GM12878 (cell line): ENCODE data around the gene VCL. TPM values are rescaled to one million over a fixed set of nuclear protein-coding genes. Genes with fewer than 3 reads are reported as not detected.

ENCODE experiments used
- ATAC-seq: fragments of 200-7000 bp; cut with Tn5 transposase; 3 replicates; pipeline ENCODE4 v1.9.1; 2020; ENCODE audit warnings: mild to moderate bottlenecking, moderate library complexity
- BruUV-seq: library from RNA; stranded (reverse); fragments of 400-500 nt; replicated peaks from 2 replicates; lab custom pipeline; 2021; lab: Mats Ljungman, UMichigan
- CTCF ChIA-PET: fragments of 300-600 bp; sonication (Branson Sonifier 250); formaldehyde crosslinking; extraction: SDS; loops from one replicate; lab custom pipeline; 2021; ENCODE audit warnings: inconsistent platforms; lab: Yijun Ruan, JAX
- POLR2A ChIA-PET: fragments of 350-600 bp; formaldehyde crosslinking; extraction: SDS; loops from one replicate; lab custom pipeline; 2021; ENCODE audit warnings: inconsistent platforms; lab: Charles Lee
- RAD21 ChIA-PET: fragments of 300-600 bp; sonication (Branson Sonifier 250); formaldehyde crosslinking; loops from one replicate; lab custom pipeline; 2023; ENCODE audit warnings: antibody characterized with exemption; ENCODE audit not compliant: unreplicated experiment; lab: Charles Lee
- SMC1A ChIA-PET: fragments of 300-600 bp; sonication (Branson Sonifier 250); formaldehyde crosslinking; loops from one replicate; lab custom pipeline; 2023; ENCODE audit not compliant: unreplicated experiment, uncharacterized antibody; lab: Charles Lee
- DNase-seq: peaks from one replicate; pipeline ENCODE4 v3.0.0-alpha.2; 2011; ENCODE audit warnings: low read depth, low spot score
- FAIRE-seq: peaks from 3 replicates; lab custom pipeline; 2011; peaks lifted over from hg19 to GRCh38; lab: Jason Lieb, UNC
- H2AFZ ChIP-seq: 2 replicates; pipeline ENCODE4 v1.6.0; 2011; ENCODE audit warnings: low read depth, low read length, control low read depth; ENCODE audit not compliant: control insufficient read depth
- H3K27ac ChIP-seq: 2 replicates; pipeline ENCODE4 v1.5.1; 2011; ENCODE audit warnings: control low read depth; ENCODE audit not compliant: control insufficient read depth, insufficient read depth
- H3K27me3 ChIP-seq, 2 experiments: replicated peaks in 1 of 2; 2 replicates each; pipeline versions ENCODE4 v1.6.0 to v1.6.1; 2011; ENCODE audit warnings: low read length in 1 of 2; ENCODE audit not compliant: control insufficient read depth in 2 of 2, insufficient read depth in 2 of 2
- H3K36me3 ChIP-seq, 2 experiments: 2 replicates each; pipeline ENCODE4 v1.5.1; 2011; ENCODE audit warnings: low read length in 1 of 2; ENCODE audit not compliant: control insufficient read depth in 2 of 2, insufficient read depth in 2 of 2
- H3K4me1 ChIP-seq: 2 replicates; pipeline ENCODE4 v1.6.1; 2011; ENCODE audit warnings: mild to moderate bottlenecking, low read length, moderate library complexity, mixed read lengths; ENCODE audit not compliant: control insufficient read depth, insufficient read depth
- H3K4me2 ChIP-seq: 2 replicates; pipeline ENCODE4 v1.6.0; 2011; ENCODE audit warnings: control low read depth; ENCODE audit not compliant: control insufficient read depth, insufficient read depth
- H3K4me3 ChIP-seq: fragments of 200-600 bp; sonication (generic); 2 replicates; pipeline ENCODE4 v1.5.1; 2016
- H3K79me2 ChIP-seq: 2 replicates; pipeline ENCODE4 v1.6.0; 2011; ENCODE audit warnings: low read length; ENCODE audit not compliant: control insufficient read depth, insufficient read depth
- H3K9ac ChIP-seq: 2 replicates; pipeline ENCODE4 v1.8.0; 2011; ENCODE audit warnings: low read length, control low read depth, mixed read lengths; ENCODE audit not compliant: control insufficient read depth, insufficient read depth
- H3K9me3 ChIP-seq: replicated peaks from 3 replicates; pipeline ENCODE4 v1.5.1; 2011; ENCODE audit warnings: mild to moderate bottlenecking, low read length; ENCODE audit not compliant: control insufficient read depth, insufficient read depth
- H4K20me1 ChIP-seq: 2 replicates; pipeline ENCODE4 v1.6.0; 2011; ENCODE audit not compliant: control insufficient read depth, insufficient read depth
- CREB1 ChIP-seq: IDR thresholded peaks from 2 replicates; pipeline ENCODE4 v1.6.1; 2012; ENCODE audit warnings: low read depth, mild to moderate bottlenecking, inconsistent platforms
- ESRRA ChIP-seq: IDR thresholded peaks from 2 replicates; pipeline ENCODE4 v1.6.1; 2012; ENCODE audit warnings: mild to moderate bottlenecking, low read length, improper control_type of control experiment
- POLR2A ChIP-seq: IDR thresholded peaks from 2 replicates; pipeline ENCODE4 v1.6.1; 2011; ENCODE audit warnings: low read depth, mild to moderate bottlenecking, low read length
- RUNX3 ChIP-seq: IDR thresholded peaks from 2 replicates; pipeline ENCODE4 v1.6.1; 2012; ENCODE audit warnings: low read length, inconsistent platforms
- SREBF2 ChIP-seq: IDR thresholded peaks from 2 replicates; pipeline ENCODE4 v1.6.1; 2012; ENCODE audit warnings: mild to moderate bottlenecking, low read length
- YY1 ChIP-seq: IDR thresholded peaks from 2 replicates; pipeline ENCODE4 v1.6.1; 2011; ENCODE audit warnings: low read depth, mild to moderate bottlenecking, low read length
- ZBTB40 ChIP-seq: fragments of 450-650 bp; IDR thresholded peaks from 2 replicates; pipeline ENCODE4 v1.6.1; 2016; ENCODE audit warnings: mild to moderate bottlenecking, moderate library complexity, borderline replicate concordance
- WGBS: methylation state at CpG from one replicate; pipeline ENCODE4 v1.1.6; 2016; ENCODE audit warnings: low lambda C conversion rate; ENCODE audit not compliant: insufficient replicate concordance, insufficient coverage; ENCODE audit errors: missing lambda C conversion rate; 5-methylcytosine and 5-hydroxymethylcytosine counted together
- in situ Hi-C: fragments of 300-500 bp; cut with MboI; formaldehyde crosslinking; loops from 9 replicates; pipeline ENCODE4 v1.14.3; 2018; ENCODE audit warnings: mixed read lengths
- intact Hi-C: fragments of 100-400 bp; cut with micrococcal nuclease; formaldehyde crosslinking; loops from one replicate; pipeline ENCODE4 v1.14.2; 2022; ENCODE audit not compliant: unreplicated experiment
- polyA plus RNA-seq, 11 experiments: library from polyadenylated mRNA; depleted of rRNA in 4 of 11; unstranded in 6 of 11; stranded (reverse) in 5 of 11; fragments of >200 nt; fragmentation: Nextera tagmentation in 4 of 11; fragmentation: Illumina TruSeq in 1 of 11; extraction: Ambion mirVana in 4 of 11; extraction: Trizol in 1 of 11; gene quantifications; 1 replicate in 1 of 11; 2 replicates in 10 of 11; pipeline versions ENCODE4 v1.2.1 to v1.2.3, GENCODE V29; 2011 to 2016; ENCODE audit warnings: inconsistent platforms in 2 of 11, missing spikeins in 2 of 11, low read depth in 1 of 11
- total RNA-seq, 4 experiments: library from RNA; depleted of rRNA in 3 of 4; stranded (reverse); fragments of >200 nt in 3 of 4; fragmentation: Illumina TruSeq in 1 of 4; extraction: Trizol in 1 of 4; gene quantifications; 2 replicates each; pipeline versions ENCODE4 v1.2.1 to v1.2.3, GENCODE V29; 2013 to 2021

The VCL gene
- total and polyA plus RNA-seq, 10 of the 15 experiments (the other 5 are each of a cell fraction or from before 2014, with no cell fraction given) = 6.7 to 54.6 (median 24.3) TPM

- Histone ChIP-seq H3K36me3 (no peaks in the 10 kb centered on the region), H3K4me3 (no peak overlapping the region), H4K20me1 (no peaks in the 10 kb centered on the region), H3K4me2 (no peak overlapping the region)
- FAIRE-seq (no peak), DNase-seq (no peak)
- 0 out of 2 replicates have a peak, but pooled peaks have one; percentile 33 for TF ChIP-seq RUNX3
- TF ChIP-seq ESRRA = no peak
- TF ChIP-seq, all 136 proteins: peak for 1
- Histone ChIP-seq H3K4me1 (peaks cover 28% of the 10 kb centered on the region), H3K27me3 (no peaks in the 10 kb centered on the region), H2AFZ (no peak overlapping the region), H3K79me2 (no peaks in the 10 kb centered on the region), H3K9ac (no peak overlapping the region), H3K9me3 (no peaks in the 10 kb centered on the region), H3K27ac (no peak overlapping the region)
- BruUV-seq = no TSS peak
- WGBS = 100% methylated on average over 1 of the region's 1 CpG
- POLR2A ChIA-PET = interaction anchor here (0.6 to 0.8 kb wide), 2 partner anchors 33 to 34 kb away, joined by 3 to 5 read pairs; no protein-coding TSS in a partner anchor
- CTCF ChIA-PET = interaction anchor here (0.5 to 3.6 kb wide), 11 partner anchors 10 to 236 kb away, joined by 3 to 23 read pairs (median 3); no protein-coding TSS in a partner anchor
- ATAC-seq = no peak
- intact Hi-C loops = no loop called here
- RAD21 ChIA-PET = interaction anchor here (1.2 to 1.3 kb wide), 2 partner anchors 68 to 213 kb away, joined by 3 read pairs; no protein-coding TSS in a partner anchor
- SMC1A ChIA-PET = interaction anchor here (0.7 to 1.5 kb wide), 7 partner anchors 8 to 127 kb away, joined by 3 to 6 read pairs (median 4); partner anchors contain the start of gene VCL
- in situ Hi-C loops = no loop called here
Observed at GRCh38 chr10:73953665-73954064, 44.3 kb upstream of the VCL start.

DNA sequence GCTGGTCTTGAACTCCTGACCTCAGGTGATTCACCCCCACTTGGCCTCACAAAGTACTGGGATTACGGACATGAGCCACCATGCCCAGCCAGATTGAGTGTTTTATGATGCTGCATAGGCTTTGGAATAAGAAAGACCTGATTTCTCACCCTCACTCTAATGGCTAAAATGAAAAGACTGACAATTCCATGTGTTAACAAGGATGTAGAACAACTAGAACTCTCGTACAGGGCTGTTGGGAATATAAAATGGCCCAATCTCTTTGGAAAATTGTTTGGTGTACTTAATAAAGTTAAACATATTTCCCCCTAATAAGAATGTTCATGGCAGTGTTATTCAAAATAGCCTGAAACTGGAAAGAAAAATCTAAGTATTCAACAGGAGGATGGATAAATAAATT is 43.2 kb upstream of the VCL start:
- Histone ChIP-seq H3K4me3 (no peak overlapping the region), H3K9ac (no peak overlapping the region), H3K9me3 (no peaks in the 10 kb centered on the region), H3K27me3 (no peaks in the 10 kb centered on the region), H3K4me2 (no peak overlapping the region), H3K27ac (no peak overlapping the region), H4K20me1 (no peaks in the 10 kb centered on the region), H3K36me3 (no peaks in the 10 kb centered on the region), H2AFZ (no peak overlapping the region), H3K4me1 (peaks cover 38% of the 10 kb centered on the region), H3K79me2 (no peaks in the 10 kb centered on the region)
- CTCF ChIA-PET = interaction anchor here (1.2 to 5.7 kb wide), 4 partner anchors 14 to 148 kb away, joined by 4 to 68 read pairs (median 16); no protein-coding TSS in a partner anchor
- no peak for FAIRE-seq
- RAD21 ChIA-PET = no interaction called here
- no peak for DNase-seq
- no peak for ATAC-seq
- in situ Hi-C loops = no loop called here
- POLR2A ChIA-PET = no interaction called here
- BruUV-seq = no TSS peak
- SMC1A ChIA-PET = interaction anchor here (2.7 to 5.9 kb wide), 2 partner anchors 66 to 124 kb away, joined by 33 to 47 read pairs; no protein-coding TSS in a partner anchor
- TF ChIP-seq SREBF2 (no peak), YY1 (no peak), ZBTB40 (no peak), POLR2A (no peak), CREB1 (no peak)
- 90% methylated on average over 2 of the region's 2 CpGs for WGBS
- intact Hi-C loops = loop anchor here (5.0 kb wide), 3 partner anchors 43 to 143 kb away; partner anchors contain the start of gene VCL
